Mesothelial cell of epicardium (in vitro differentiated cells): ENCODE results near the gene DNM2. TPM values are rescaled to one million over a fixed set of nuclear protein-coding genes. Genes with fewer than 3 reads are reported as not detected.

ENCODE experiments used
- DNase-seq, 2 experiments: peaks; one replicate each; pipeline ENCODE4 v3.0.0; 2021; ENCODE audit warnings: low spot score in 2 of 2; ENCODE audit not compliant: unreplicated experiment in 2 of 2
- H3K27ac Mint-ChIP-seq: 2 replicates; pipeline ENCODE4 v1.8.0; 2021; ENCODE audit warnings: mixed read lengths
- H3K27me3 Mint-ChIP-seq: 2 replicates; pipeline ENCODE4 v1.8.0; 2021; ENCODE audit warnings: low read depth, mixed read lengths
- H3K36me3 Mint-ChIP-seq: 2 replicates; pipeline ENCODE4 v1.8.0; 2021; ENCODE audit warnings: mixed read lengths
- H3K4me1 Mint-ChIP-seq: 2 replicates; pipeline ENCODE4 v1.8.0; 2021; ENCODE audit warnings: mixed read lengths
- H3K4me3 Mint-ChIP-seq: 2 replicates; pipeline ENCODE4 v1.8.0; 2021; ENCODE audit warnings: mild to moderate bottlenecking, moderate library complexity, mixed read lengths
- H3K9me3 Mint-ChIP-seq: 2 replicates; pipeline ENCODE4 v1.8.0; 2021; ENCODE audit warnings: mixed read lengths
- CTCF ChIP-seq: fragments of 200-600 bp; sonication (generic); IDR thresholded peaks from one replicate; pipeline ENCODE4 v1.5.0; 2021; ENCODE audit warnings: antibody characterized with exemption; ENCODE audit not compliant: unreplicated experiment
- total RNA-seq: library from RNA; stranded (reverse); gene quantifications from 3 replicates; pipeline ENCODE4 v1.2.1, GENCODE V29; 2021

The DNM2 gene
- total RNA-seq, 1 donor from 2014 or later: 128 TPM

- no peak for DNase-seq
- Mint-ChIP-seq H3K27me3 (no peaks in the 10 kb centered on the region), H3K4me3 (no peak overlapping the region), H3K9me3 (no peaks in the 10 kb centered on the region), H3K4me1 (peaks cover 5% of the 10 kb centered on the region), H3K27ac (no peak overlapping the region), H3K36me3 (peaks cover 5% of the 10 kb centered on the region)
- TF ChIP-seq CTCF: no peak
These were observed 11.5 kb downstream of the DNM2 start for GRCh38 chr19:10729411-10729810.

- Mint-ChIP-seq H3K4me1 (peaks cover 2% of the 10 kb centered on the region), H3K27ac (no peak overlapping the region), H3K27me3 (no peaks in the 10 kb centered on the region), H3K9me3 (no peaks in the 10 kb centered on the region), H3K36me3 (peaks cover 5% of the 10 kb centered on the region), H3K4me3 (no peak overlapping the region)
- DNase-seq: no peak
- TF ChIP-seq CTCF: no peak
These were observed 13.1 kb downstream of the DNM2 start for GRCh38 chr19:10730932-10731331.

GRCh38 chr19:10735741-10736140, 17.9 kb downstream of the DNM2 start:
- TF ChIP-seq CTCF: no peak
- H3K4me3 Mint-ChIP-seq: no peak overlapping the region
- H3K9me3 Mint-ChIP-seq: peaks cover 7% of the 10 kb centered on the region
- no peak for DNase-seq
- H3K4me1 Mint-ChIP-seq: no peaks in the 10 kb centered on the region
- no peak overlapping the region for H3K27ac Mint-ChIP-seq
- H3K36me3 Mint-ChIP-seq: peaks cover 10% of the 10 kb centered on the region
- no peaks in the 10 kb centered on the region for H3K27me3 Mint-ChIP-seq

- no peak for DNase-seq
- Mint-ChIP-seq H3K27ac (no peak overlapping the region), H3K4me1 (no peaks in the 10 kb centered on the region), H3K36me3 (peaks cover 14% of the 10 kb centered on the region), H3K27me3 (no peaks in the 10 kb centered on the region), H3K9me3 (peaks cover 12% of the 10 kb centered on the region), H3K4me3 (no peak overlapping the region)
- TF ChIP-seq CTCF: no peak
These were observed 18.3 kb downstream of the DNM2 start for GRCh38 chr19:10736189-10736588.

GRCh38 chr19:10736916-10737551, 19.2 kb downstream of the DNM2 start:
- H3K27ac Mint-ChIP-seq: no peak overlapping the region
- no peak overlapping the region for H3K4me3 Mint-ChIP-seq
- peaks cover 12% of the 10 kb centered on the region for H3K9me3 Mint-ChIP-seq
- H3K27me3 Mint-ChIP-seq: no peaks in the 10 kb centered on the region
- peaks cover 17% of the 10 kb centered on the region for H3K36me3 Mint-ChIP-seq
- no peaks in the 10 kb centered on the region for H3K4me1 Mint-ChIP-seq
- no peak for DNase-seq
- TF ChIP-seq CTCF: no peak

- H3K27me3 Mint-ChIP-seq: no peaks in the 10 kb centered on the region
- H3K4me1 Mint-ChIP-seq: no peaks in the 10 kb centered on the region
- no peak for DNase-seq
- H3K9me3 Mint-ChIP-seq: peaks cover 12% of the 10 kb centered on the region
- peaks cover 20% of the 10 kb centered on the region for H3K36me3 Mint-ChIP-seq
- no peak for TF ChIP-seq CTCF
- H3K27ac Mint-ChIP-seq: no peak overlapping the region
- no peak overlapping the region for H3K4me3 Mint-ChIP-seq
These were observed 19.8 kb downstream of the DNM2 start for GRCh38 chr19:10737722-10738121.
